ENCODE results near the gene EXOC1L.

Gene EXOC1L

DNA sequence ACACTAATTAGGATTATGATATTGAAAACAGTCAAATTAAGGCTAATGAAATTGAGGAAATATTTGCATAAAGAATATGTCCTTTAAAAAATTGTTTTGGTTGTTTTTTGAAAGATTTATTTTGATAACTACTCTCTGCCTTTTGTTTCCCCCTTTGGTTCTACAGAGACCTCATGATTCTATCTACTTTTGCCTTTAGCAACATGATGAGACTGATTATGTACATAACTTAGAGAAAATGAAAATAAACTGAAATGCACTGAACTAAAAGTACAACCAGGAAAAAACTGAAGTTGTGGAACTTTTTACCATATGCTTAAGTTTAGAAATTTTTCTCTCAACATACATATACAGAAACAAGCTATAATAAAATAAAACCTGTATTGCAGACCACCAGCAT is 55.2 kb downstream of the EXOC1L start:
- Histone ChIP-seq H3K9ac (ENCODE audit: low read length) (no peak overlapping the region), H3K4me3 (ENCODE audit: low read length) (no peak overlapping the region), H2AFZ (ENCODE audit: low read depth, low read length) (no peak overlapping the region), H3K27ac (ENCODE audit: low read length) (no peak overlapping the region), H3K4me1 (ENCODE audit: low read length) (no peaks in the 10 kb centered on the region), H3K4me2 (ENCODE audit: low read length) (no peak overlapping the region), H3K9me3 (ENCODE audit: insufficient read depth, low read length) (no peaks in the 10 kb centered on the region), H3K27me3 (ENCODE audit: low read depth, low read length) (no peaks in the 10 kb centered on the region), H3K79me2 (ENCODE audit: low read length) (no peaks in the 10 kb centered on the region), H3K36me3 (replicated peaks; ENCODE audit: low read depth, low read length) (peaks cover 38% of the 10 kb centered on the region), H4K20me1 (ENCODE audit: insufficient read depth, low read length) (no peaks in the 10 kb centered on the region)
- TF ChIP-seq, protein P1, sequence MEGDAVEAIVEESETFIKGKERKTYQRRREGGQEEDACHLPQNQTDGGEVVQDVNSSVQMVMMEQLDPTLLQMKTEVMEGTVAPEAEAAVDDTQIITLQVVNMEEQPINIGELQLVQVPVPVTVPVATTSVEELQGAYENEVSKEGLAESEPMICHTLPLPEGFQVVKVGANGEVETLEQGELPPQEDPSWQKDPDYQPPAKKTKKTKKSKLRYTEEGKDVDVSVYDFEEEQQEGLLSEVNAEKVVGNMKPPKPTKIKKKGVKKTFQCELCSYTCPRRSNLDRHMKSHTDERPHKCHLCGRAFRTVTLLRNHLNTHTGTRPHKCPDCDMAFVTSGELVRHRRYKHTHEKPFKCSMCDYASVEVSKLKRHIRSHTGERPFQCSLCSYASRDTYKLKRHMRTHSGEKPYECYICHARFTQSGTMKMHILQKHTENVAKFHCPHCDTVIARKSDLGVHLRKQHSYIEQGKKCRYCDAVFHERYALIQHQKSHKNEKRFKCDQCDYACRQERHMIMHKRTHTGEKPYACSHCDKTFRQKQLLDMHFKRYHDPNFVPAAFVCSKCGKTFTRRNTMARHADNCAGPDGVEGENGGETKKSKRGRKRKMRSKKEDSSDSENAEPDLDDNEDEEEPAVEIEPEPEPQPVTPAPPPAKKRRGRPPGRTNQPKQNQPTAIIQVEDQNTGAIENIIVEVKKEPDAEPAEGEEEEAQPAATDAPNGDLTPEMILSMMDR (IDR thresholded peaks at IDR 0.05; ENCODE audit: low read depth, low read length) = no peak
- TF ChIP-seq EZH2phosphoT487 (IDR thresholded peaks at IDR 0.05; ENCODE audit: low read depth) = no peak

DNA sequence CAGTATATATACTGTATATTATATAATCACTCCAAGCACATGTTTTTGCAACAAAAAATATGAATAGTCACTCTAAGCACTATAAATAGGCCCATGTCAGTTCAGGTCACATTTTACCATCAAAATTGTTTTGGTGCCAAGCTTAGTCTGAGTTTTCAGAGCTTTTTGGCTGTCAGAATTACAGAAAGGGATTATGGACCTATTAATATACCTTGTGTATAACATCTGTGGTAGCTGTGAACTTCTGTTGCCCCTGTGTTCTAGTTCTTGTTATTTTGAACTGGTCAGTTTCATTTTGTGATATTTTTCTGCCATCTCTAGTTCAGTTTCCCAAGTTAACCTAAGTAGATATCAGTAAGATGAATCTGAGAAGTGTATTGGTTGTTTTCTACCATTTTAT is 56.8 kb downstream of the EXOC1L start:
- Histone ChIP-seq H3K27me3 (ENCODE audit: low read depth, low read length) (no peaks in the 10 kb centered on the region), H3K36me3 (replicated peaks; ENCODE audit: low read depth, low read length) (peaks cover 34% of the 10 kb centered on the region), H3K4me1 (ENCODE audit: low read length) (no peaks in the 10 kb centered on the region), H3K4me2 (ENCODE audit: low read length) (no peak overlapping the region), H3K9me3 (ENCODE audit: insufficient read depth, low read length) (no peaks in the 10 kb centered on the region), H2AFZ (ENCODE audit: low read depth, low read length) (no peak overlapping the region), H3K9ac (ENCODE audit: low read length) (no peak overlapping the region), H3K79me2 (ENCODE audit: low read length) (no peaks in the 10 kb centered on the region), H3K27ac (ENCODE audit: low read length) (no peak overlapping the region), H3K4me3 (ENCODE audit: low read length) (no peak overlapping the region), H4K20me1 (ENCODE audit: insufficient read depth, low read length) (no peaks in the 10 kb centered on the region)
- TF ChIP-seq, protein P1 (IDR thresholded peaks at IDR 0.05; ENCODE audit: low read depth, low read length) = no peak
- no peak for TF ChIP-seq EZH2phosphoT487 (IDR thresholded peaks at IDR 0.05; ENCODE audit: low read depth)

DNA sequence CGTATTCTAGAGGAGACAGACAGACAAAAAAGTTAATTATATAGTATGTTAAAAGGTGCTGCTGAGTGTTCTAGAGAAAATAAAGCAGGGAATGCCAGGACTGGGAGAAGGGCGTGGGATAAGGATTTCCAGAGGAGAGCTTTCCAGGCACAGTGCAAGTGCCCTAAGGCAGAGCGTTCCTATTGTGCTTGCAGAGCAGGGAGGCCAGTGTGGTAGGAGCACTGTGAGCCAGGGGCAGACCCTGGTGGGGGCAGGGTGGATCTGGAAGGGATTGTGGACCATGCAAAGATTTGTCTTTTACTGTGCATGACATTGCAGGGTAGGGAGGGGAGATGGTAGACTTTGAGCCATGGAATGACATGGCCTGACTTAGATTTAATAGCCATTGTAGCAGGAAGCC is 59.6 kb downstream of the EXOC1L start:
- H2AFZ ChIP-seq (ENCODE audit: low read depth, low read length) = no peak overlapping the region
- TF ChIP-seq, protein P1 (IDR thresholded peaks at IDR 0.05; ENCODE audit: low read depth, low read length) = no peak
- no peak for TF ChIP-seq EZH2phosphoT487 (IDR thresholded peaks at IDR 0.05; ENCODE audit: low read depth)
- H3K36me3 ChIP-seq (replicated peaks; ENCODE audit: low read depth, low read length) = peaks cover 24% of the 10 kb centered on the region
- H3K9ac ChIP-seq (ENCODE audit: low read length) = no peak overlapping the region
- H3K27me3 ChIP-seq (ENCODE audit: low read depth, low read length) = no peaks in the 10 kb centered on the region
- no peaks in the 10 kb centered on the region for H3K9me3 ChIP-seq (ENCODE audit: insufficient read depth, low read length)
- no peaks in the 10 kb centered on the region for H3K79me2 ChIP-seq (ENCODE audit: low read length)
- H3K4me2 ChIP-seq (ENCODE audit: low read length) = no peak overlapping the region
- H3K4me1 ChIP-seq (ENCODE audit: low read length) = no peaks in the 10 kb centered on the region
- H3K27ac ChIP-seq (ENCODE audit: low read length) = no peak overlapping the region
- no peak overlapping the region for H3K4me3 ChIP-seq (ENCODE audit: low read length)
- H4K20me1 ChIP-seq (ENCODE audit: insufficient read depth, low read length) = no peaks in the 10 kb centered on the region

DNA sequence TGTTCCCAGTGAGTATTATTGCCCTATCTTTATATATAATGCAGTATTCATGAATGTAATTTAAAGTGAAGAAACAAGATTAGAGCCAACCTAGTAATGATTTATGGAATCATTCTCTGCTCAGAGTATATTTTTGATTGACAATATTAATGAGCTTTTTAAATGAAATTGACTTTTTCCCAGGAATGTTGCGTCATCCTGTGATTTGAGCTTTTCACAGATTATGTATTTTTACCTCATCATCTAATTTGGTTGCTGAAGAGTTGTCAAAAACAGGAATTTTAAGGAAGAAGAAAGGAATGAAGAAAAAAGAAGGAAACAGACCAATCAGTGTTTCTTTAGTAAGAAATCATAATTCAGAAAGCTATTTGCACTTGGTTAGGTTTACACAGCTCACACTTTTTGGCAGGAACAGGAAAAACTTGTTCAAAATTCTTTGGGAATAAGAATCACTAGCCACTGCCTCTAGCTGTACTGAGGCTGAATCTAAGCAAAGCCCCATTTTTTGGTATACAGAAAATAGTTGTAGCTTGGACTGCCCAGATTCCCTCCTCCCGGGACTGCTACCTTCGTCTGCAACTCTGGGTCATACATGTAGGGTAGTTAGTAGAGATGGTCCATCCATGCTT is 61.2 kb downstream of the EXOC1L start:
- Histone ChIP-seq H3K36me3 (replicated peaks; ENCODE audit: low read depth, low read length) (peaks cover 24% of the 10 kb centered on the region), H4K20me1 (ENCODE audit: insufficient read depth, low read length) (no peaks in the 10 kb centered on the region), H2AFZ (ENCODE audit: low read depth, low read length) (no peak overlapping the region), H3K4me2 (ENCODE audit: low read length) (no peak overlapping the region), H3K9me3 (ENCODE audit: insufficient read depth, low read length) (no peaks in the 10 kb centered on the region), H3K9ac (ENCODE audit: low read length) (no peak overlapping the region), H3K27me3 (ENCODE audit: low read depth, low read length) (no peaks in the 10 kb centered on the region), H3K4me3 (ENCODE audit: low read length) (no peak overlapping the region), H3K79me2 (ENCODE audit: low read length) (no peaks in the 10 kb centered on the region), H3K27ac (ENCODE audit: low read length) (no peak overlapping the region), H3K4me1 (ENCODE audit: low read length) (no peaks in the 10 kb centered on the region)
- no peak for TF ChIP-seq EZH2phosphoT487 (IDR thresholded peaks at IDR 0.05; ENCODE audit: low read depth)
- TF ChIP-seq, protein P1 (IDR thresholded peaks at IDR 0.05; ENCODE audit: low read depth, low read length) = no peak

All from OCI-LY3 (cell line).